Lower leg skin (tissue), 3 donors: ENCODE measurements around the gene GALNT2.

Experiments used
- CTCF ChIP-seq, 3 donors: fragments of 450-650 bp; IDR thresholded peaks; one replicate each; pipeline ENCODE4 v1.5.1; 2016; ENCODE audit warnings: antibody characterized with exemption in 3 of 3, mild to moderate bottlenecking in 3 of 3, moderate library complexity in 2 of 3
- POLR2A ChIP-seq, 2 donors: fragments of 450-650 bp; IDR thresholded peaks; one replicate each; pipeline ENCODE4 v1.6.1; 2016 to 2017; ENCODE audit warnings: antibody characterized with exemption in 2 of 2, mild to moderate bottlenecking in 1 of 2, moderate library complexity in 1 of 2

GRCh38 chr1:230286890-230287269 is 219.8 kb downstream of the GALNT2 start:
- TF ChIP-seq CTCF (IDR thresholded peaks at IDR 0.05), result no peak
- no peak for TF ChIP-seq POLR2A (IDR thresholded peaks at IDR 0.05)
